SK-N-SH treated with all-trans-retinoic acid at 6 μM for 48 hours (cell line): Measurements from ENCODE around the gene DCST2.

Experiments
- ATAC-seq: fragments of 200-7000 bp; cut with Tn5 transposase; 3 replicates; pipeline ENCODE4 v1.9.1; 2020; ENCODE audit warnings: mild to moderate bottlenecking, moderate library complexity
- ARNTL ChIP-seq: fragments of 450-650 bp; formaldehyde crosslinking; IDR thresholded peaks from 2 replicates; pipeline ENCODE4 v1.5.0; 2020; ENCODE audit warnings: low read depth, mild to moderate bottlenecking, moderate library complexity, borderline replicate concordance
- BACH2 ChIP-seq: fragments of 250-450 bp; sonication (Bioruptor Pico); IDR thresholded peaks from 2 replicates; pipeline ENCODE4 v1.9.0; 2021; ENCODE audit warnings: mild to moderate bottlenecking, borderline replicate concordance
- CSDC2 ChIP-seq: fragments of 250-450 bp; sonication (Bioruptor Pico); IDR thresholded peaks from 2 replicates; pipeline ENCODE4 v1.5.0; 2020; ENCODE audit warnings: mild to moderate bottlenecking, moderate library complexity
- ESRRG ChIP-seq: fragments of 250-450 bp; sonication (Bioruptor Pico); IDR thresholded peaks from 2 replicates; pipeline ENCODE4 v1.6.1; 2021; ENCODE audit warnings: mild to moderate bottlenecking
- GLIS3 ChIP-seq: fragments of 250-450 bp; sonication (Bioruptor Pico); IDR thresholded peaks from 2 replicates; pipeline ENCODE4 v1.5.0; 2020; ENCODE audit warnings: mild to moderate bottlenecking, moderate library complexity
- ISL1 ChIP-seq: fragments of 250-450 bp; sonication (Bioruptor Pico); IDR thresholded peaks from 2 replicates; pipeline ENCODE4 v2.1.2; 2022; ENCODE audit warnings: mild to moderate bottlenecking, moderate library complexity
- OSR1 ChIP-seq: fragments of 250-450 bp; sonication (Bioruptor Pico); IDR thresholded peaks from 2 replicates; pipeline ENCODE4 v1.8.0; 2022; ENCODE audit warnings: moderate library complexity, mild to moderate bottlenecking, inconsistent platforms
- POU6F1 ChIP-seq: fragments of 250-450 bp; sonication (Bioruptor Pico); IDR thresholded peaks from 2 replicates; pipeline ENCODE4 v1.8.0; 2021; ENCODE audit warnings: low read depth, mild to moderate bottlenecking, moderate library complexity, borderline replicate concordance
- PPARA ChIP-seq: fragments of 250-450 bp; sonication (Bioruptor Pico); IDR thresholded peaks from 2 replicates; pipeline ENCODE4 v1.5.0; 2020; ENCODE audit warnings: mild to moderate bottlenecking, borderline replicate concordance
- RARB ChIP-seq: fragments of 250-450 bp; sonication (Bioruptor Pico); IDR thresholded peaks from 2 replicates; pipeline ENCODE4 v1.8.0; 2021; ENCODE audit warnings: mild to moderate bottlenecking, moderate library complexity
- TCF4 ChIP-seq: fragments of 250-450 bp; sonication (Bioruptor Pico); IDR thresholded peaks from 2 replicates; pipeline ENCODE4 v1.8.0; 2021; ENCODE audit warnings: mild to moderate bottlenecking, moderate library complexity, borderline replicate concordance
- TOX ChIP-seq: fragments of 250-450 bp; sonication (Bioruptor Pico); IDR thresholded peaks from 2 replicates; pipeline ENCODE4 v1.8.0; 2021; ENCODE audit warnings: mild to moderate bottlenecking, moderate library complexity, borderline replicate concordance
- ZC3H10 ChIP-seq: fragments of 250-450 bp; sonication (Bioruptor Pico); IDR thresholded peaks from 2 replicates; pipeline ENCODE4 v1.5.1; 2021; ENCODE audit warnings: mild to moderate bottlenecking, moderate library complexity
- ZFP3 ChIP-seq: fragments of 250-450 bp; sonication (Bioruptor Pico); IDR thresholded peaks from 2 replicates; pipeline ENCODE4 v1.5.0; 2020; ENCODE audit warnings: mild to moderate bottlenecking, moderate library complexity
- ZFP30 ChIP-seq: fragments of 450-650 bp; formaldehyde crosslinking; IDR thresholded peaks from 2 replicates; pipeline ENCODE4 v1.5.0; 2022; ENCODE audit warnings: mild to moderate bottlenecking, moderate library complexity
- ZNF565 ChIP-seq: fragments of 450-650 bp; formaldehyde crosslinking; conservative IDR thresholded peaks from 2 replicates; pipeline ENCODE4 v1.5.0; 2020; ENCODE audit warnings: low read depth, mild to moderate bottlenecking, moderate library complexity
- ZNF70 ChIP-seq: fragments of 450-650 bp; formaldehyde crosslinking; IDR thresholded peaks from 2 replicates; pipeline ENCODE4 v1.5.0; 2020; ENCODE audit warnings: mild to moderate bottlenecking, moderate library complexity
- ZNF8 ChIP-seq: fragments of 450-650 bp; formaldehyde crosslinking; IDR thresholded peaks from 2 replicates; pipeline ENCODE4 v1.5.0; 2020; ENCODE audit warnings: mild to moderate bottlenecking, moderate library complexity
- TF ChIP-seq, protein P1 (sequence below): fragments of 250-450 bp; sonication (Bioruptor Pico); IDR thresholded peaks from 2 replicates; pipeline ENCODE4 v1.8.0; 2020; ENCODE audit warnings: mild to moderate bottlenecking, moderate library complexity, borderline replicate concordance
- TF ChIP-seq, protein P2 (sequence below): fragments of 250-450 bp; sonication (Bioruptor Pico); IDR thresholded peaks from 2 replicates; pipeline ENCODE4 v1.5.1; 2021; ENCODE audit warnings: mild to moderate bottlenecking, moderate library complexity
- TF ChIP-seq, protein P3 (sequence below): fragments of 250-450 bp; sonication (Bioruptor Pico); IDR thresholded peaks from 2 replicates; pipeline ENCODE4 v1.5.1; 2020; ENCODE audit warnings: low read depth, mild to moderate bottlenecking, moderate library complexity

DCST2 gene

GRCh38 chr1:155009742-155010141, 23.8 kb downstream of the DCST2 start:
- TF ChIP-seq, protein P1, sequence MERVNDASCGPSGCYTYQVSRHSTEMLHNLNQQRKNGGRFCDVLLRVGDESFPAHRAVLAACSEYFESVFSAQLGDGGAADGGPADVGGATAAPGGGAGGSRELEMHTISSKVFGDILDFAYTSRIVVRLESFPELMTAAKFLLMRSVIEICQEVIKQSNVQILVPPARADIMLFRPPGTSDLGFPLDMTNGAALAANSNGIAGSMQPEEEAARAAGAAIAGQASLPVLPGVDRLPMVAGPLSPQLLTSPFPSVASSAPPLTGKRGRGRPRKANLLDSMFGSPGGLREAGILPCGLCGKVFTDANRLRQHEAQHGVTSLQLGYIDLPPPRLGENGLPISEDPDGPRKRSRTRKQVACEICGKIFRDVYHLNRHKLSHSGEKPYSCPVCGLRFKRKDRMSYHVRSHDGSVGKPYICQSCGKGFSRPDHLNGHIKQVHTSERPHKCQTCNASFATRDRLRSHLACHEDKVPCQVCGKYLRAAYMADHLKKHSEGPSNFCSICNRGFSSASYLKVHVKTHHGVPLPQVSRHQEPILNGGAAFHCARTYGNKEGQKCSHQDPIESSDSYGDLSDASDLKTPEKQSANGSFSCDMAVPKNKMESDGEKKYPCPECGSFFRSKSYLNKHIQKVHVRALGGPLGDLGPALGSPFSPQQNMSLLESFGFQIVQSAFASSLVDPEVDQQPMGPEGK (CRISPR knock-in tag): no peak
- TF ChIP-seq PPARA: no peak
- TF ChIP-seq, protein P2, sequence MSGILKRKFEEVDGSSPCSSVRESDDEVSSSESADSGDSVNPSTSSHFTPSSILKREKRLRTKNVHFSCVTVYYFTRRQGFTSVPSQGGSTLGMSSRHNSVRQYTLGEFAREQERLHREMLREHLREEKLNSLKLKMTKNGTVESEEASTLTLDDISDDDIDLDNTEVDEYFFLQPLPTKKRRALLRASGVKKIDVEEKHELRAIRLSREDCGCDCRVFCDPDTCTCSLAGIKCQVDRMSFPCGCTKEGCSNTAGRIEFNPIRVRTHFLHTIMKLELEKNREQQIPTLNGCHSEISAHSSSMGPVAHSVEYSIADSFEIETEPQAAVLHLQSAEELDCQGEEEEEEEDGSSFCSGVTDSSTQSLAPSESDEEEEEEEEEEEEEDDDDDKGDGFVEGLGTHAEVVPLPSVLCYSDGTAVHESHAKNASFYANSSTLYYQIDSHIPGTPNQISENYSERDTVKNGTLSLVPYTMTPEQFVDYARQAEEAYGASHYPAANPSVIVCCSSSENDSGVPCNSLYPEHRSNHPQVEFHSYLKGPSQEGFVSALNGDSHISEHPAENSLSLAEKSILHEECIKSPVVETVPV (CRISPR knock-in tag): no peak
- no peak for TF ChIP-seq ISL1 (CRISPR knock-in tag)
- no peak for TF ChIP-seq ZNF8 (CRISPR knock-in tag)
- no peak for TF ChIP-seq ZFP3 (CRISPR knock-in tag)
- no peak for TF ChIP-seq TOX (CRISPR knock-in tag)
- no peak for TF ChIP-seq CSDC2 (CRISPR knock-in tag)
- TF ChIP-seq ZNF70 (CRISPR knock-in tag): no peak
- no peak for TF ChIP-seq ARNTL (CRISPR knock-in tag)
- no peak for TF ChIP-seq ZC3H10 (CRISPR knock-in tag)
- TF ChIP-seq ZFP30 (CRISPR knock-in tag): no peak
- no peak for TF ChIP-seq GLIS3 (CRISPR knock-in tag)
- no peak for TF ChIP-seq POU6F1 (CRISPR knock-in tag)
- no peak for TF ChIP-seq RARB (CRISPR knock-in tag)
- TF ChIP-seq TCF4 (CRISPR knock-in tag): no peak
- ATAC-seq: no peak

DNA sequence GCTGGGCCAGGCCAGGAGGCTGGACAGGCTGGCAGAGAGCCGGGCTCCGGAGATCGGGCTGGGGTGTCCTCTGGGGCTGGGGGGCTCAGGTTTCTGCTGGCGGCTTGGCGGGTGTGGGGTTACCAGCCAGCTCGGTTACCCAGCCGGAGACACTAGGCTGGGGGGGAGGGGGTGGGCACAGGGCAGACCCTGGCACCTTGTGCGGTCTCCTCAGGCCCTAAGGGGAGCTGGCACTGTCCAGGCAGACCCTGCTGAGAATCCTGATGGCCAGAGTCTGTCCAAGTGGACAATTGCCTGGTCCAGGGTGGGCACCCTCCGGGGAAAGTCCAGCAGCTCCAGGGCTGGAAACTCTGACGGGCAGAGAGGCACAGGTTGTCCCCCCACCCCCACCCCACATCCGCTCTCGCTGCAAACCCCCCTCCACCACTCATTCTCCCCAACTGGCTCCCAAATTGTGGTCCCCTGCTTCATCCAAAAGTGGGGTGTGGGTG, 24.3 kb downstream of the DCST2 start:
- no peak for TF ChIP-seq ZNF70 (CRISPR knock-in tag)
- TF ChIP-seq GLIS3 (CRISPR knock-in tag): no peak
- no peak for TF ChIP-seq ZFP30 (CRISPR knock-in tag)
- TF ChIP-seq ESRRG (CRISPR knock-in tag): no peak
- TF ChIP-seq ARNTL (CRISPR knock-in tag): no peak
- TF ChIP-seq, protein P3, sequence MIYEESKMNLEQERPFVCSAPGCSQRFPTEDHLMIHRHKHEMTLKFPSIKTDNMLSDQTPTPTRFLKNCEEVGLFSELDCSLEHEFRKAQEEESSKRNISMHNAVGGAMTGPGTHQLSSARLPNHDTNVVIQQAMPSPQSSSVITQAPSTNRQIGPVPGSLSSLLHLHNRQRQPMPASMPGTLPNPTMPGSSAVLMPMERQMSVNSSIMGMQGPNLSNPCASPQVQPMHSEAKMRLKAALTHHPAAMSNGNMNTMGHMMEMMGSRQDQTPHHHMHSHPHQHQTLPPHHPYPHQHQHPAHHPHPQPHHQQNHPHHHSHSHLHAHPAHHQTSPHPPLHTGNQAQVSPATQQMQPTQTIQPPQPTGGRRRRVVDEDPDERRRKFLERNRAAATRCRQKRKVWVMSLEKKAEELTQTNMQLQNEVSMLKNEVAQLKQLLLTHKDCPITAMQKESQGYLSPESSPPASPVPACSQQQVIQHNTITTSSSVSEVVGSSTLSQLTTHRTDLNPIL (CRISPR knock-in tag): no peak
- TF ChIP-seq POU6F1 (CRISPR knock-in tag): no peak
- TF ChIP-seq BACH2 (CRISPR knock-in tag): no peak
- TF ChIP-seq, protein P1 (CRISPR knock-in tag): no peak
- TF ChIP-seq ZNF565 (CRISPR knock-in tag): no peak
- no peak for TF ChIP-seq TOX (CRISPR knock-in tag)
- TF ChIP-seq ZFP3 (CRISPR knock-in tag): no peak
- no peak for TF ChIP-seq ZC3H10 (CRISPR knock-in tag)
- no peak for TF ChIP-seq ZNF8 (CRISPR knock-in tag)
- no peak for TF ChIP-seq OSR1 (CRISPR knock-in tag)
- no peak for TF ChIP-seq PPARA
- no peak for TF ChIP-seq ISL1 (CRISPR knock-in tag)
- ATAC-seq: no peak
